HEK293 (cell line): ENCODE data around the gene C1orf94.

Experiments
- CTCF ChIP-seq: fragments of 450-650 bp; formaldehyde crosslinking; IDR thresholded peaks from 2 replicates; pipeline ENCODE4 v1.5.1; 2016; ENCODE audit warnings: missing biosample characterization, missing genetic modification characterization
- REPIN1 ChIP-seq: fragments of 450-650 bp; formaldehyde crosslinking; IDR thresholded peaks from 2 replicates; pipeline ENCODE4 v1.5.1; 2017; ENCODE audit warnings: missing biosample characterization, missing genetic modification characterization, low read depth
- SCRT2 ChIP-seq: fragments of 450-650 bp; formaldehyde crosslinking; IDR thresholded peaks from 2 replicates; pipeline ENCODE4 v1.5.1; 2016; ENCODE audit warnings: missing biosample characterization, missing genetic modification characterization
- SP2 ChIP-seq: fragments of 450-650 bp; formaldehyde crosslinking; IDR thresholded peaks from 2 replicates; pipeline ENCODE4 v1.5.1; 2016; ENCODE audit warnings: missing biosample characterization, missing genetic modification characterization
- YY1 ChIP-seq: fragments of 450-650 bp; formaldehyde crosslinking; IDR thresholded peaks from 2 replicates; pipeline ENCODE4 v1.5.1; 2018; ENCODE audit warnings: missing biosample characterization, missing genetic modification characterization
- ZBTB44 ChIP-seq: fragments of 450-650 bp; IDR thresholded peaks from 2 replicates; pipeline ENCODE4 v1.5.1; 2018; ENCODE audit warnings: missing biosample characterization, mild to moderate bottlenecking, missing genetic modification characterization
- ZBTB7A ChIP-seq: fragments of 450-650 bp; formaldehyde crosslinking; IDR thresholded peaks from 2 replicates; pipeline ENCODE4 v1.5.1; 2016; ENCODE audit warnings: low read depth, missing biosample characterization, missing genetic modification characterization
- ZFP41 ChIP-seq: fragments of 450-650 bp; formaldehyde crosslinking; IDR thresholded peaks from 2 replicates; pipeline ENCODE4 v1.5.1; 2016; ENCODE audit warnings: missing biosample characterization, missing genetic modification characterization, borderline replicate concordance
- ZNF146 ChIP-seq: fragments of 450-650 bp; formaldehyde crosslinking; IDR thresholded peaks from 2 replicates; pipeline ENCODE4 v1.5.1; 2016; ENCODE audit warnings: missing biosample characterization, missing genetic modification characterization
- ZNF214 ChIP-seq: fragments of 450-650 bp; formaldehyde crosslinking; IDR thresholded peaks from 2 replicates; pipeline ENCODE4 v1.5.1; 2017; ENCODE audit warnings: missing biosample characterization, mild to moderate bottlenecking, missing genetic modification characterization, borderline replicate concordance
- ZNF266 ChIP-seq: fragments of 450-650 bp; formaldehyde crosslinking; IDR thresholded peaks from 2 replicates; pipeline ENCODE4 v1.5.1; 2016; ENCODE audit warnings: missing biosample characterization, missing genetic modification characterization, low read depth
- ZNF37A ChIP-seq: fragments of 450-650 bp; IDR thresholded peaks from 2 replicates; pipeline ENCODE4 v1.5.1; 2018; ENCODE audit warnings: missing biosample characterization, missing genetic modification characterization
- ZNF660 ChIP-seq: fragments of 450-650 bp; IDR thresholded peaks from 2 replicates; pipeline ENCODE4 v1.5.1; 2018; ENCODE audit warnings: missing biosample characterization, mild to moderate bottlenecking, missing genetic modification characterization

- no peak for TF ChIP-seq CTCF
- TF ChIP-seq ZNF660 = no peak
- TF ChIP-seq ZNF214 = no peak
- no peak for TF ChIP-seq SP2 (tag by site-specific recombination)
- no peak for TF ChIP-seq ZNF37A
- TF ChIP-seq SCRT2 = no peak
- TF ChIP-seq ZBTB44 = no peak
- TF ChIP-seq REPIN1 (tag by site-specific recombination) = no peak
- TF ChIP-seq YY1 (tag by site-specific recombination) = no peak
- TF ChIP-seq ZBTB7A = no peak
- no peak for TF ChIP-seq ZFP41
- TF ChIP-seq ZNF146 (tag by site-specific recombination) = no peak
- TF ChIP-seq ZNF266 = no peak
Measured at GRCh38 chr1:34143975-34144374, 32.7 kb upstream of the C1orf94 start.
